Panc1 (cell line): ENCODE measurements around the gene GRHPR. TPM values are rescaled to one million over a fixed set of nuclear protein-coding genes. Genes with fewer than 3 reads are reported as not detected.

Experiments used
- ATAC-seq: fragments of 200-7000 bp; cut with Tn5 transposase; 2 replicates; pipeline ENCODE4 v1.9.1; 2020; ENCODE audit warnings: mild to moderate bottlenecking, moderate library complexity
- BruUV-seq: library from RNA; stranded (reverse); fragments of 400-500 nt; replicated peaks from 2 replicates; lab custom pipeline; 2021; lab: Mats Ljungman, UMichigan
- CTCF ChIA-PET: fragments of 300-600 bp; sonication (Branson Sonifier 250); formaldehyde crosslinking; loops from one replicate; lab custom pipeline; 2022; ENCODE audit warnings: antibody characterized with exemption; lab: Charles Lee
- POLR2A ChIA-PET: fragments of 300-600 bp; sonication (Branson Sonifier 250); formaldehyde crosslinking; loops from one replicate; lab custom pipeline; 2022; ENCODE audit warnings: antibody characterized with exemption; lab: Charles Lee
- DNase-seq: peaks from one replicate; pipeline ENCODE4 v3.0.0-alpha.2; 2010; ENCODE audit warnings: low read depth, low spot score
- H3K27ac ChIP-seq: 2 replicates; pipeline ENCODE4 v1.5.1; 2011; ENCODE audit warnings: mild to moderate bottlenecking, low read length, inconsistent platforms
- H3K27me3 ChIP-seq: fragments of 200-500 bp; sonication (Bioruptor generic); 2 replicates; pipeline ENCODE4 v1.6.0; 2014; ENCODE audit warnings: low read length, inconsistent platforms; ENCODE audit not compliant: control insufficient read depth, insufficient read depth
- H3K36me3 ChIP-seq: fragments of 200-500 bp; sonication (Bioruptor generic); 2 replicates; pipeline ENCODE4 v1.5.1; 2014; ENCODE audit warnings: inconsistent platforms, mild to moderate bottlenecking, low read length, moderate library complexity; ENCODE audit not compliant: control insufficient read depth, insufficient read depth
- H3K4me1 ChIP-seq: 2 replicates; pipeline ENCODE4 v1.5.1; 2011; ENCODE audit warnings: inconsistent platforms, mild to moderate bottlenecking, low read length, moderate library complexity; ENCODE audit not compliant: control insufficient read depth, insufficient read depth
- H3K4me3 ChIP-seq, 2 experiments: 2 replicates each; pipeline ENCODE4 v1.5.1; 2011 to 2012; ENCODE audit warnings: low read depth in 2 of 2, low read length in 2 of 2, mild to moderate bottlenecking in 2 of 2, inconsistent platforms in 1 of 2, moderate library complexity in 1 of 2
- H3K9me3 ChIP-seq: fragments of 200-500 bp; sonication (Bioruptor generic); 2 replicates; pipeline ENCODE4 v1.5.1; 2014; ENCODE audit warnings: low read depth, mild to moderate bottlenecking, inconsistent platforms, low read length, moderate library complexity; ENCODE audit not compliant: control insufficient read depth, insufficient read depth
- POLR2AphosphoS5 ChIP-seq: IDR thresholded peaks from 2 replicates; pipeline ENCODE4 v1.6.1; 2012; ENCODE audit warnings: mild to moderate bottlenecking, low read depth, low read length, moderate library complexity
- SIN3A ChIP-seq: IDR thresholded peaks from 2 replicates; pipeline ENCODE4 v1.6.1; 2012; ENCODE audit warnings: low read depth, mild to moderate bottlenecking, low read length, moderate library complexity, borderline replicate concordance; ENCODE audit not compliant: insufficient read depth
- TCF7L2 ChIP-seq: IDR thresholded peaks from 2 replicates; pipeline ENCODE4 v1.6.1; 2011; ENCODE audit warnings: mild to moderate bottlenecking, low read depth, low read length, inconsistent platforms
- in situ Hi-C: cut with HindIII; loops from 2 replicates; pipeline ENCODE4 v1.10.0; 2016; ENCODE audit warnings: low sequenced_read_pairs, low pct_unique_long_range_greater_than_20kb
- intact Hi-C: fragments of 100-400 bp; cut with micrococcal nuclease; formaldehyde crosslinking; loops from one replicate; pipeline ENCODE4 v1.10.0; 2022; ENCODE audit not compliant: unreplicated experiment
- total RNA-seq: library from RNA; stranded (reverse); gene quantifications from one replicate; pipeline ENCODE4 v1.2.1, GENCODE V29; 2021; ENCODE audit not compliant: unreplicated experiment
- TF ChIP-seq, protein P1 (sequence below): fragments of 450-650 bp; IDR thresholded peaks from 2 replicates; pipeline ENCODE4 v1.5.1; 2017; ENCODE audit warnings: mild to moderate bottlenecking
- TF ChIP-seq, protein P2 (sequence below), 2 experiments: IDR thresholded peaks; 2 replicates each; pipeline ENCODE4 v1.6.1; 2011 to 2012; ENCODE audit warnings: low read depth in 2 of 2, control low read depth in 1 of 2, low read length in 1 of 2, mild to moderate bottlenecking in 1 of 2, moderate library complexity in 1 of 2; ENCODE audit not compliant: insufficient read depth in 1 of 2

The GRHPR gene
- total RNA-seq, 1 experiment from 2014 or later, result 238 TPM

DNA sequence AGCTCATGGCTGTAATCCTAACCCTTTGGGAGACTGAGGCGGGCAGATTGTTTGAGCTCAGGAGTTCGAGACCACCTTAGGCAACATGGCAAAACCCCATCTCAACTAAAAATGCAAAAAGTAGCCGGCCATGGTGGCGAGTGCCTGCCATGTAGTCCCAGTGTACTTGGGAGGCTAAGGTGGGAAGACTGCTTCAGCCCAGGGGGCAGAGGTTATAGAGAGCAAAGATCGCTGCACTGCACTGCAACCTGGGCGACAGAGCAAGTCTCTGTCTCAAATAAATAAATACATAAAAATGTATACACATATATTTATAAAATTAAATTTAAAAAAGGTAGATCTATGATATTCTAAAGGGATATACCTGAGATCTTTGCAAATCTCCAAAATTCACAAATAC, 23.3 kb downstream of the GRHPR start:
- in situ Hi-C loops, result no loop called here
- TF ChIP-seq, protein P1, sequence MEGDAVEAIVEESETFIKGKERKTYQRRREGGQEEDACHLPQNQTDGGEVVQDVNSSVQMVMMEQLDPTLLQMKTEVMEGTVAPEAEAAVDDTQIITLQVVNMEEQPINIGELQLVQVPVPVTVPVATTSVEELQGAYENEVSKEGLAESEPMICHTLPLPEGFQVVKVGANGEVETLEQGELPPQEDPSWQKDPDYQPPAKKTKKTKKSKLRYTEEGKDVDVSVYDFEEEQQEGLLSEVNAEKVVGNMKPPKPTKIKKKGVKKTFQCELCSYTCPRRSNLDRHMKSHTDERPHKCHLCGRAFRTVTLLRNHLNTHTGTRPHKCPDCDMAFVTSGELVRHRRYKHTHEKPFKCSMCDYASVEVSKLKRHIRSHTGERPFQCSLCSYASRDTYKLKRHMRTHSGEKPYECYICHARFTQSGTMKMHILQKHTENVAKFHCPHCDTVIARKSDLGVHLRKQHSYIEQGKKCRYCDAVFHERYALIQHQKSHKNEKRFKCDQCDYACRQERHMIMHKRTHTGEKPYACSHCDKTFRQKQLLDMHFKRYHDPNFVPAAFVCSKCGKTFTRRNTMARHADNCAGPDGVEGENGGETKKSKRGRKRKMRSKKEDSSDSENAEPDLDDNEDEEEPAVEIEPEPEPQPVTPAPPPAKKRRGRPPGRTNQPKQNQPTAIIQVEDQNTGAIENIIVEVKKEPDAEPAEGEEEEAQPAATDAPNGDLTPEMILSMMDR, result no peak
- TF ChIP-seq TCF7L2, result no peak
- TF ChIP-seq, protein P2, sequence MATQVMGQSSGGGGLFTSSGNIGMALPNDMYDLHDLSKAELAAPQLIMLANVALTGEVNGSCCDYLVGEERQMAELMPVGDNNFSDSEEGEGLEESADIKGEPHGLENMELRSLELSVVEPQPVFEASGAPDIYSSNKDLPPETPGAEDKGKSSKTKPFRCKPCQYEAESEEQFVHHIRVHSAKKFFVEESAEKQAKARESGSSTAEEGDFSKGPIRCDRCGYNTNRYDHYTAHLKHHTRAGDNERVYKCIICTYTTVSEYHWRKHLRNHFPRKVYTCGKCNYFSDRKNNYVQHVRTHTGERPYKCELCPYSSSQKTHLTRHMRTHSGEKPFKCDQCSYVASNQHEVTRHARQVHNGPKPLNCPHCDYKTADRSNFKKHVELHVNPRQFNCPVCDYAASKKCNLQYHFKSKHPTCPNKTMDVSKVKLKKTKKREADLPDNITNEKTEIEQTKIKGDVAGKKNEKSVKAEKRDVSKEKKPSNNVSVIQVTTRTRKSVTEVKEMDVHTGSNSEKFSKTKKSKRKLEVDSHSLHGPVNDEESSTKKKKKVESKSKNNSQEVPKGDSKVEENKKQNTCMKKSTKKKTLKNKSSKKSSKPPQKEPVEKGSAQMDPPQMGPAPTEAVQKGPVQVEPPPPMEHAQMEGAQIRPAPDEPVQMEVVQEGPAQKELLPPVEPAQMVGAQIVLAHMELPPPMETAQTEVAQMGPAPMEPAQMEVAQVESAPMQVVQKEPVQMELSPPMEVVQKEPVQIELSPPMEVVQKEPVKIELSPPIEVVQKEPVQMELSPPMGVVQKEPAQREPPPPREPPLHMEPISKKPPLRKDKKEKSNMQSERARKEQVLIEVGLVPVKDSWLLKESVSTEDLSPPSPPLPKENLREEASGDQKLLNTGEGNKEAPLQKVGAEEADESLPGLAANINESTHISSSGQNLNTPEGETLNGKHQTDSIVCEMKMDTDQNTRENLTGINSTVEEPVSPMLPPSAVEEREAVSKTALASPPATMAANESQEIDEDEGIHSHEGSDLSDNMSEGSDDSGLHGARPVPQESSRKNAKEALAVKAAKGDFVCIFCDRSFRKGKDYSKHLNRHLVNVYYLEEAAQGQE (IDR thresholded peaks at IDR 0.05; ENCODE audit: insufficient read depth in 1 of 2, low read depth in 2 of 2, low read length in 1 of 2), result no peak
- TF ChIP-seq SIN3A, result no peak
- TF ChIP-seq POLR2AphosphoS5, result no peak
- Histone ChIP-seq H3K27ac (no peak overlapping the region), H3K36me3 (peaks cover 14% of the 10 kb centered on the region), H3K27me3 (no peaks in the 10 kb centered on the region), H3K4me1 (peaks cover 14% of the 10 kb centered on the region), H3K9me3 (no peaks in the 10 kb centered on the region), H3K4me3 (no peak overlapping the region)
- POLR2A ChIA-PET, result interaction anchor here (1.1 kb wide), 1 partner anchor 16 kb away, joined by 3 read pairs; no protein-coding TSS in a partner anchor
- no peak for ATAC-seq
- CTCF ChIA-PET, result no interaction called here
- intact Hi-C loops, result no loop called here
- BruUV-seq, result no TSS peak
- DNase-seq, result no peak

GRCh38 chr9:37446401-37446800, 23.9 kb downstream of the GRHPR start:
- H3K4me1 ChIP-seq, result peaks cover 12% of the 10 kb centered on the region
- intact Hi-C loops, result no loop called here
- no peak overlapping the region for H3K27ac ChIP-seq
- no TSS peak for BruUV-seq
- ATAC-seq (no peak), DNase-seq (no peak)
- TF ChIP-seq SIN3A (no peak), POLR2AphosphoS5 (no peak), TCF7L2 (no peak)
- TF ChIP-seq, protein P2 (IDR thresholded peaks at IDR 0.05; ENCODE audit: insufficient read depth in 1 of 2, low read depth in 2 of 2, low read length in 1 of 2), result no peak
- TF ChIP-seq, protein P1, result no peak
- H3K4me3 ChIP-seq, result no peak overlapping the region
- H3K9me3 ChIP-seq, result no peaks in the 10 kb centered on the region
- H3K27me3 ChIP-seq, result no peaks in the 10 kb centered on the region
- H3K36me3 ChIP-seq, result peaks cover 10% of the 10 kb centered on the region; the same call in 1 of the 2 replicates
- in situ Hi-C loops, result no loop called here
- CTCF ChIA-PET, result no interaction called here
- POLR2A ChIA-PET, result interaction anchor here (1.1 kb wide), 1 partner anchor 15 kb away, joined by 3 read pairs; no protein-coding TSS in a partner anchor
